Ramos (cell line): ENCODE measurements around the gene SF3A1.

ENCODE experiments used
- in situ Hi-C: fragments of 300-500 bp; cut with MboI; formaldehyde crosslinking; loops from one replicate; pipeline ENCODE4 v1.14.3; 2022; ENCODE audit warnings: low sequenced_read_pairs; ENCODE audit not compliant: unreplicated experiment

SF3A1 gene

GRCh38 chr22:30390974-30391691, 34.4 kb upstream of the SF3A1 start:
- in situ Hi-C loops, result loop anchor here (5.0 kb wide), 1 partner anchor 91 kb away; no protein-coding TSS in a partner anchor

- in situ Hi-C loops, result loop anchor here (5.0 to 10.0 kb wide), 2 partner anchors 100 to 282 kb away; partner anchors contain the start of gene CASTOR1
These were observed 30.5 kb upstream of the SF3A1 start, which contains the start of gene RNF215 for GRCh38 chr22:30386960-30387827. TSS of gene RNF215 (minus strand) at chr22:30387411. CDS start at chr22:30387313, 98 bp downstream.

GRCh38 chr22:30386608-30386959, 29.9 kb upstream of the SF3A1 start:
- in situ Hi-C loops, result loop anchor here (5.0 to 10.0 kb wide), 2 partner anchors 99 to 282 kb away; partner anchors contain the start of gene CASTOR1

GRCh38 chr22:30385942-30386341, 29.2 kb upstream of the SF3A1 start:
- in situ Hi-C loops, result loop anchor here (5.0 to 10.0 kb wide), 2 partner anchors 99 to 281 kb away; partner anchors contain the start of gene CASTOR1

GRCh38 chr22:30383061-30383460, 26.4 kb upstream of the SF3A1 start:
- in situ Hi-C loops, result loop anchor here (10.0 kb wide), 1 partner anchor 278 kb away; no protein-coding TSS in a partner anchor

- in situ Hi-C loops, result loop anchor here (10.0 kb wide), 1 partner anchor 278 kb away; no protein-coding TSS in a partner anchor
These were observed 25.6 kb upstream of the SF3A1 start for GRCh38 chr22:30382340-30382739.

- in situ Hi-C loops, result loop anchor here (10.0 kb wide), 1 partner anchor 276 kb away; no protein-coding TSS in a partner anchor
These were observed 24.6 kb upstream of the SF3A1 start for GRCh38 chr22:30381264-30381663.

GRCh38 chr22:30380011-30380410, 23.3 kb upstream of the SF3A1 start:
- in situ Hi-C loops, result loop anchor here (10.0 kb wide), 1 partner anchor 275 kb away; no protein-coding TSS in a partner anchor

- in situ Hi-C loops, result no loop called here
These were observed 18.7 kb upstream of the SF3A1 start for GRCh38 chr22:30375312-30375849.

- in situ Hi-C loops, result no loop called here
These were observed 16.9 kb upstream of the SF3A1 start for GRCh38 chr22:30373331-30374325.

GRCh38 chr22:30372915-30373314, 16.2 kb upstream of the SF3A1 start:
- in situ Hi-C loops, result no loop called here

- in situ Hi-C loops, result no loop called here
These were observed 15.3 kb upstream of the SF3A1 start for GRCh38 chr22:30371981-30372380.

- in situ Hi-C loops, result no loop called here
These were observed 14.6 kb upstream of the SF3A1 start for GRCh38 chr22:30371321-30371720.

GRCh38 chr22:30370641-30371230, 14.0 kb upstream of the SF3A1 start:
- in situ Hi-C loops, result no loop called here

- in situ Hi-C loops, result no loop called here
These were observed 11.7 kb upstream of the SF3A1 start for GRCh38 chr22:30368420-30368819.

GRCh38 chr22:30365891-30366290, 9.2 kb upstream of the SF3A1 start:
- in situ Hi-C loops, result no loop called here

GRCh38 chr22:30362651-30363281, 6.1 kb upstream of the SF3A1 start:
- in situ Hi-C loops, result no loop called here

GRCh38 chr22:30361916-30362650, 5.4 kb upstream of the SF3A1 start:
- in situ Hi-C loops, result no loop called here
